Endothelial cell of umbilical vein (primary cell): ENCODE data around the gene PAK4. TPM values are rescaled to one million over a fixed set of nuclear protein-coding genes. Genes with fewer than 3 reads are reported as not detected.

Experiments
- BruUV-seq: library from RNA; stranded (reverse); fragments of 400-500 nt; replicated peaks from 2 replicates; lab custom pipeline; 2021; lab: Mats Ljungman, UMichigan
- CTCF ChIA-PET: fragments of 300-600, 350-600 bp; sonication (Branson Sonifier 250); formaldehyde crosslinking; loops from one replicate; lab custom pipeline; 2021; ENCODE audit warnings: antibody characterized with exemption, inconsistent platforms; lab: Charles Lee
- POLR2A ChIA-PET: fragments of 300-600, 350-600 bp; sonication (Branson Sonifier 250); formaldehyde crosslinking; loops from one replicate; lab custom pipeline; 2021; ENCODE audit warnings: antibody characterized with exemption, inconsistent platforms; lab: Charles Lee
- DNase-seq: peaks from one replicate; pipeline ENCODE4 v3.0.0-alpha.2; 2011; ENCODE audit warnings: low read depth, low spot score
- FAIRE-seq: peaks from 2 replicates; lab custom pipeline; 2011; peaks lifted over from hg19 to GRCh38; lab: Jason Lieb, UNC
- H2AFZ ChIP-seq: 2 replicates; pipeline ENCODE4 v1.6.0; 2012; ENCODE audit warnings: low read depth, low read length, control low read depth, inconsistent platforms
- H3K27ac ChIP-seq: 2 replicates; pipeline ENCODE4 v1.5.1; 2011; ENCODE audit warnings: low read depth, mild to moderate bottlenecking, control low read depth, low read length, moderate library complexity; ENCODE audit not compliant: insufficient read depth
- H3K27me3 ChIP-seq, 2 experiments: 2 replicates each; pipeline versions ENCODE4 v1.6.0 to v1.6.1; 2011; ENCODE audit warnings: low read length in 2 of 2, mixed read lengths in 1 of 2; ENCODE audit not compliant: control insufficient read depth in 2 of 2, insufficient read depth in 2 of 2
- H3K36me3 ChIP-seq, 2 experiments: 2 replicates in 1 of 2; 3 replicates in 1 of 2; pipeline ENCODE4 v1.5.1; 2011; ENCODE audit warnings: low read length in 2 of 2, mild to moderate bottlenecking in 1 of 2, moderate library complexity in 1 of 2; ENCODE audit not compliant: control insufficient read depth in 2 of 2, insufficient read depth in 2 of 2; ENCODE audit errors: extremely low read depth in 1 of 2
- H3K4me1 ChIP-seq: 3 replicates; pipeline ENCODE4 v1.5.1; 2011; ENCODE audit warnings: mild to moderate bottlenecking, low read length; ENCODE audit not compliant: control insufficient read depth, insufficient read depth; ENCODE audit errors: extremely low read depth
- H3K4me2 ChIP-seq: 2 replicates; pipeline ENCODE4 v1.6.1; 2011; ENCODE audit warnings: low read length, control low read depth, mixed read lengths; ENCODE audit not compliant: insufficient read depth
- H3K4me3 ChIP-seq, 3 experiments: fragments of 200-600 bp in 1 of 3; sonication (generic), shearing (Covaris generic) in 1 of 3; replicated peaks in 1 of 3; 2 replicates each; pipeline ENCODE4 v1.5.1; 2011 to 2016; ENCODE audit warnings: control low read depth in 3 of 3, low read length in 3 of 3, mild to moderate bottlenecking in 2 of 3, inconsistent platforms in 1 of 3, low read depth in 1 of 3, moderate library complexity in 1 of 3; ENCODE audit not compliant: insufficient read depth in 1 of 3
- H3K79me2 ChIP-seq: 2 replicates; pipeline ENCODE4 v1.6.0; 2012; ENCODE audit warnings: low read length, inconsistent platforms; ENCODE audit not compliant: control insufficient read depth, insufficient read depth
- H3K9ac ChIP-seq: replicated peaks from 2 replicates; pipeline ENCODE3; 2011; ENCODE audit warnings: low read length, control low read depth; ENCODE audit not compliant: insufficient read depth; ENCODE audit errors: extremely low read depth
- H3K9me1 ChIP-seq: replicated peaks from 3 replicates; pipeline ENCODE4 v1.6.0; 2011; ENCODE audit warnings: mild to moderate bottlenecking, low read length; ENCODE audit not compliant: control insufficient read depth, insufficient read depth; ENCODE audit errors: extremely low read depth
- H3K9me3 ChIP-seq: replicated peaks from 2 replicates; pipeline ENCODE4 v1.5.1; 2012; ENCODE audit warnings: low read length, inconsistent platforms; ENCODE audit not compliant: control insufficient read depth, insufficient read depth
- H4K20me1 ChIP-seq: replicated peaks from 2 replicates; pipeline ENCODE3; 2011; ENCODE audit warnings: mild to moderate bottlenecking, low read length; ENCODE audit not compliant: control insufficient read depth, insufficient read depth; ENCODE audit errors: extremely low read depth
- EZH2 ChIP-seq: IDR thresholded peaks from 2 replicates; pipeline ENCODE4 v1.6.1; 2012; ENCODE audit warnings: borderline replicate concordance, low read depth, mild to moderate bottlenecking, moderate library complexity, low read length, inconsistent platforms; ENCODE audit not compliant: severe bottlenecking
- FOS ChIP-seq: IDR thresholded peaks from 2 replicates; pipeline ENCODE4 v1.6.1; 2011; ENCODE audit warnings: mild to moderate bottlenecking, low read length, moderate library complexity, borderline replicate concordance; ENCODE audit not compliant: insufficient read depth
- GATA2 ChIP-seq: IDR thresholded peaks from 2 replicates; pipeline ENCODE4 v1.7.0; 2011; ENCODE audit warnings: low read depth, mild to moderate bottlenecking, moderate library complexity, mixed read lengths, low read length; ENCODE audit not compliant: insufficient read length, insufficient read depth
- JUN ChIP-seq: IDR thresholded peaks from 2 replicates; pipeline ENCODE4 v1.6.1; 2011; ENCODE audit warnings: borderline replicate concordance, low read depth; ENCODE audit not compliant: insufficient read length, insufficient read depth
- MYC ChIP-seq: IDR thresholded peaks from one replicate; pipeline ENCODE4 v1.6.1; 2011; ENCODE audit warnings: mild to moderate bottlenecking, low read depth, low read length
- POLR2A ChIP-seq: IDR thresholded peaks from 2 replicates; pipeline ENCODE4 v1.6.1; 2012; ENCODE audit warnings: low read depth, mild to moderate bottlenecking, control low read depth, low read length
- POLR2AphosphoS5 ChIP-seq: IDR thresholded peaks from 2 replicates; pipeline ENCODE4 v1.6.1; 2012; ENCODE audit warnings: low read depth, mild to moderate bottlenecking, control low read depth, low read length, moderate library complexity; ENCODE audit not compliant: insufficient read depth
- dilution Hi-C: fragments of 300-500 bp; cut with MboI; formaldehyde crosslinking; loops from one replicate; pipeline ENCODE4 v1.15.0; 2019; ENCODE audit warnings: low sequenced_read_pairs; ENCODE audit not compliant: extremely low pct_ligation_motif_present
- intact Hi-C: fragments of 100-400 bp; cut with micrococcal nuclease; formaldehyde crosslinking; loops from one replicate; pipeline ENCODE4 v1.10.0; 2022
- polyA plus RNA-seq, 4 experiments: library from polyadenylated mRNA; depleted of rRNA in 3 of 4; stranded (reverse) in 3 of 4; unstranded in 1 of 4; fragments of >200 nt; gene quantifications; 2 replicates each; pipeline versions ENCODE4 v1.2.1 to v1.2.3, GENCODE V29; 2011 to 2012; ENCODE audit warnings: missing spikeins in 1 of 4
- total RNA-seq: library from RNA; stranded (reverse); gene quantifications from 2 replicates; pipeline ENCODE4 v1.2.3, GENCODE V29; 2021
- TF ChIP-seq, protein P1 (sequence below): IDR thresholded peaks from 2 replicates; pipeline ENCODE4 v1.6.1; 2011; ENCODE audit not compliant: insufficient read depth, insufficient read length
- TF ChIP-seq, protein P2 (sequence below), 2 donors: IDR thresholded peaks; 1 replicate in 1 of 2; 2 replicates in 1 of 2; pipeline ENCODE4 v1.5.1; 2011; ENCODE audit warnings: low read length in 2 of 2, mild to moderate bottlenecking in 2 of 2, moderate library complexity in 2 of 2, control low read depth in 1 of 2, inconsistent platforms in 1 of 2, low read depth in 1 of 2; ENCODE audit not compliant: insufficient read depth in 1 of 2; ENCODE audit errors: extremely low read depth in 1 of 2

Gene PAK4
- total and polyA plus RNA-seq, 2 donors (not counting 3 experiments of a cell fraction or from before 2014, with no cell fraction given): 39.8 to 55.4 TPM

DNA sequence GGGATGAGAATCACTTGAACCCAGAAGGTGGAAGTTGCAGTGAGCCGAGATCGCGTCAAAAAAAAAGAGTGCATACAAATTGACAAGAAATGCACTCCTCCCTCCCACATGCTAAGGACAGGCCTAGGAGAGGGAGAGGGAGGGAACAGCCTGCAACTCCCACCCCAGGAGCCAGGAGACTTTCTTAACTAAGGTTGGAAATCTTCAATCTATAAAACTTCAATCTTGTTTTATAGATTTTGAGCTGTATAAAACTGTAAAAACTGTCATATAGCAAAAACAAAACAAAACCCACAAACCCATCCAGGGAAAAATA is 79.8 kb downstream of the PAK4 start:
- BruUV-seq: no TSS peak
- ChIA-PET CTCF (interaction anchor here (2.9 kb wide), 1 partner anchor 83 kb away, joined by 10 read pairs; no protein-coding TSS in a partner anchor), POLR2A (no interaction called here)
- H3K4me2 ChIP-seq: no peak overlapping the region
- no peaks in the 10 kb centered on the region for H3K36me3 ChIP-seq
- H3K4me1 ChIP-seq: no peaks in the 10 kb centered on the region
- FAIRE-seq: no peak
- no peaks in the 10 kb centered on the region for H3K79me2 ChIP-seq
- no peak overlapping the region for H3K9ac ChIP-seq
- H3K27ac ChIP-seq: no peak overlapping the region
- no peak for DNase-seq
- no peaks in the 10 kb centered on the region for H4K20me1 ChIP-seq
- no peaks in the 10 kb centered on the region for H3K9me3 ChIP-seq
- no peaks in the 10 kb centered on the region for H3K9me1 ChIP-seq
- H3K27me3 ChIP-seq: peaks cover 14 to 24% of the 10 kb centered on the region in 2 experiments
- intact Hi-C loops: no loop called here
- H3K4me3 ChIP-seq: no peak overlapping the region
- no peak overlapping the region for H2AFZ ChIP-seq
- TF ChIP-seq MYC (no peak), POLR2AphosphoS5 (no peak), POLR2A (no peak), JUN (no peak), EZH2 (no peak), FOS (no peak), GATA2 (no peak)
- TF ChIP-seq, protein P1, sequence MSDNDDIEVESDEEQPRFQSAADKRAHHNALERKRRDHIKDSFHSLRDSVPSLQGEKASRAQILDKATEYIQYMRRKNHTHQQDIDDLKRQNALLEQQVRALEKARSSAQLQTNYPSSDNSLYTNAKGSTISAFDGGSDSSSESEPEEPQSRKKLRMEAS: no peak
- TF ChIP-seq, protein P2, sequence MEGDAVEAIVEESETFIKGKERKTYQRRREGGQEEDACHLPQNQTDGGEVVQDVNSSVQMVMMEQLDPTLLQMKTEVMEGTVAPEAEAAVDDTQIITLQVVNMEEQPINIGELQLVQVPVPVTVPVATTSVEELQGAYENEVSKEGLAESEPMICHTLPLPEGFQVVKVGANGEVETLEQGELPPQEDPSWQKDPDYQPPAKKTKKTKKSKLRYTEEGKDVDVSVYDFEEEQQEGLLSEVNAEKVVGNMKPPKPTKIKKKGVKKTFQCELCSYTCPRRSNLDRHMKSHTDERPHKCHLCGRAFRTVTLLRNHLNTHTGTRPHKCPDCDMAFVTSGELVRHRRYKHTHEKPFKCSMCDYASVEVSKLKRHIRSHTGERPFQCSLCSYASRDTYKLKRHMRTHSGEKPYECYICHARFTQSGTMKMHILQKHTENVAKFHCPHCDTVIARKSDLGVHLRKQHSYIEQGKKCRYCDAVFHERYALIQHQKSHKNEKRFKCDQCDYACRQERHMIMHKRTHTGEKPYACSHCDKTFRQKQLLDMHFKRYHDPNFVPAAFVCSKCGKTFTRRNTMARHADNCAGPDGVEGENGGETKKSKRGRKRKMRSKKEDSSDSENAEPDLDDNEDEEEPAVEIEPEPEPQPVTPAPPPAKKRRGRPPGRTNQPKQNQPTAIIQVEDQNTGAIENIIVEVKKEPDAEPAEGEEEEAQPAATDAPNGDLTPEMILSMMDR (IDR thresholded peaks at IDR 0.05; ENCODE audit: extremely low read depth in 1 of 2, insufficient read depth in 1 of 2, low read depth in 1 of 2, low read length in 2 of 2): no peak
- dilution Hi-C loops: no loop called here
